Activated T-helper 1 cell treated with Interleukin-2 at 50 U/mL for 16 hours (primary cell): ENCODE measurements around the gene TRAPPC14.
"Not testable (repeated sequence)": the region's sequence is repeated elsewhere in the genome, so short reads cannot be mapped to it uniquely, and the experiment has no call there.

Experiments used
- DNase-seq: peaks from one replicate; pipeline ENCODE4 v3.0.0-alpha.2; 2020; ENCODE audit warnings: low read depth

TRAPPC14 gene

GRCh38 chr7:100158229-100159098 lies at the start of gene TRAPPC14:
Gene TRAPPC14, minus strand, starts transcription at chr7:100158723. Its CDS starts 224 bp downstream, at chr7:100158499.
- DNase-seq: peak; percentile 86

- no peak for DNase-seq
These were observed 45.9 kb upstream of the TRAPPC14 start for GRCh38 chr7:100204454-100204853.

GRCh38 chr7:100200693-100201092 lies 42.2 kb upstream of the TRAPPC14 start:
- DNase-seq: no peak

- DNase-seq: no peak
These were observed 39.7 kb upstream of the TRAPPC14 start for GRCh38 chr7:100198266-100198665.

- DNase-seq: not testable (repeated sequence)
These were observed 37.4 kb upstream of the TRAPPC14 start for GRCh38 chr7:100195901-100196322.

GRCh38 chr7:100195222-100195621 lies 36.7 kb upstream of the TRAPPC14 start:
- no peak for DNase-seq

GRCh38 chr7:100192969-100193368 lies 34.4 kb upstream of the TRAPPC14 start:
- no peak for DNase-seq

- DNase-seq: not testable (repeated sequence)
These were observed 33.8 kb upstream of the TRAPPC14 start for GRCh38 chr7:100192281-100192862.

- no peak for DNase-seq
These were observed 33.3 kb upstream of the TRAPPC14 start for GRCh38 chr7:100191775-100192174.

GRCh38 chr7:100190048-100190711 lies 31.7 kb upstream of the TRAPPC14 start:
- DNase-seq: no peak

- DNase-seq: no peak
These were observed 30.5 kb upstream of the TRAPPC14 start for GRCh38 chr7:100189061-100189460.

- no peak for DNase-seq
These were observed 27.2 kb upstream of the TRAPPC14 start for GRCh38 chr7:100185726-100186125.

GRCh38 chr7:100183090-100183489 lies 24.6 kb upstream of the TRAPPC14 start:
- DNase-seq: not testable (repeated sequence)

- DNase-seq: not testable (repeated sequence)
These were observed 24.1 kb upstream of the TRAPPC14 start for GRCh38 chr7:100182616-100183015.

GRCh38 chr7:100180084-100180483 lies 21.6 kb upstream of the TRAPPC14 start:
- DNase-seq: not testable (repeated sequence)

GRCh38 chr7:100177045-100178001 lies 18.8 kb upstream of the TRAPPC14 start, which contains the start of the genes GPC2 and STAG3:
Gene GPC2, minus strand, starts transcription at chr7:100177381. Its CDS starts 182 bp downstream, at chr7:100177199.
Gene STAG3, plus strand, starts transcription at chr7:100177918. Its CDS starts 2,639 bp downstream, at chr7:100180557.
- DNase-seq: peak; percentile 92

- DNase-seq: no peak
These were observed 17.8 kb upstream of the TRAPPC14 start for GRCh38 chr7:100176096-100177044.

GRCh38 chr7:100175296-100175935 lies 16.9 kb upstream of the TRAPPC14 start:
- no peak for DNase-seq

- DNase-seq: no peak
These were observed 16.1 kb upstream of the TRAPPC14 start for GRCh38 chr7:100174582-100174981.
